ENCODE results near the gene SCAMP1.

Gene SCAMP1

DNA sequence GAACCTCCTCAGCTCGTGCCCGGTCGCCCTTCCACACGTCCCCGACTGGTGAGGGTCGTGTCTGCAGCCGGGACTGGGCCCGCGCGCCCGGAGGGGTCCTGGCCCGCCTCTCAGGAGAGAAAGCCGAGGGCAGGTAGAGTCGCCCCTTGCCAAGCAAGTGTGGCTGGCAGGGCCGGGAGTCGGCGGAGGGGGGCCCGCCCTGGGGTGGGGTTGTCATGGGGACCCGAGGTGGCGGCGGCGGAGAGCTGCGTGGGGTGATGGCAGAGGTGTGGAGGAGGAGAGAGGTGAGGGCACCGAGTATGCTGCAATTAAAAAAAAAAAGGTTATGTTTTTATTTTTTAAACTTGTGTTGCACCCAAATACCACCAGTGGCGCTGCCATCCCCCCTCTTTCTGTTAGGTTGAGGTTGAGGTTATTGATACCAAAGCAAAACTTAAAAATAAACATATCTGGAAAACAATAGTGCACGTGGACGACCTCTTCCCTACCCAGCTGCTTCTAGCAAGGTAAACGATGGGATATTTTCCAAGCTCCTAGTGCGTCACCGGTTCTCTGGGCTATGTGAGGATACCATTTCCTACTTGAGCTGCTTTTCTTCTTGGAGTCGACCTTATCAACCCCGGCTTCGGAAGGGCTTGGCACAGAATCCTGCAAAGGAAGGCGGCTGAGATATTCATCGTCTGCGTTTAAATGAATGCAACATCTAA lies 660 bp downstream of the SCAMP1 start:
- POLR2A ChIA-PET: interaction anchor here (0.6 to 2.2 kb wide), 8 partner anchors 12 to 623 kb away, joined by 3 to 38 read pairs (median 3); partner anchors contain the start of genes AP3B1 and LHFPL2
- no peaks in the 10 kb centered on the region for H3K9me3 ChIP-seq (ENCODE audit: control insufficient read depth, insufficient read depth, low read depth, low read length)
- TF ChIP-seq HOXD13 (CRISPR knock-in tag; IDR thresholded peaks at IDR 0.05; ENCODE audit: borderline replicate concordance) (no peak), GLIS2 (tag by site-specific recombination; IDR thresholded peaks at IDR 0.05) (peak; percentile 98), ZBTB8A (tag by site-specific recombination; IDR thresholded peaks at IDR 0.05) (peak; percentile 54; the same call in 1 of the 2 replicates), ZIC2 (tag by site-specific recombination; IDR thresholded peaks at IDR 0.05) (peak; percentile 44; the same call in 1 of the 2 replicates), YY2 (tag by site-specific recombination; IDR thresholded peaks at IDR 0.05) (no peak), ZNF184 (tag by site-specific recombination; IDR thresholded peaks at IDR 0.05) (no peak), ZBTB48 (tag by site-specific recombination; IDR thresholded peaks at IDR 0.05) (no peak; the same call in 1 of the 2 replicates), ZBTB17 (tag by site-specific recombination; IDR thresholded peaks at IDR 0.05) (peak; percentile 61), WT1 (tag by site-specific recombination; IDR thresholded peaks at IDR 0.05) (no peak), ZNF311 (tag by site-specific recombination; IDR thresholded peaks at IDR 0.05; ENCODE audit: borderline replicate concordance) (no peak), ZNF416 (tag by site-specific recombination; IDR thresholded peaks at IDR 0.05) (no peak), ZNF426 (tag by site-specific recombination; IDR thresholded peaks at IDR 0.05) (no peak), ZNF596 (tag by site-specific recombination; IDR thresholded peaks at IDR 0.05) (no peak), ZNF138 (tag by site-specific recombination; IDR thresholded peaks at IDR 0.05; ENCODE audit: borderline replicate concordance) (no peak), ZNF174 (tag by site-specific recombination; IDR thresholded peaks at IDR 0.05) (no peak), ZBTB21 (tag by site-specific recombination; IDR thresholded peaks at IDR 0.05) (no peak), ZFP37 (tag by site-specific recombination; IDR thresholded peaks at IDR 0.05) (peak; percentile 48; the same call in 1 of the 2 replicates), ZNF521 (tag by site-specific recombination; IDR thresholded peaks at IDR 0.05) (no peak), ZNF621 (tag by site-specific recombination; IDR thresholded peaks at IDR 0.05) (no peak), ZNF548 (tag by site-specific recombination; IDR thresholded peaks at IDR 0.05) (no peak), GLIS1 (tag by site-specific recombination; IDR thresholded peaks at IDR 0.05) (peak; percentile 99), ZNF146 (tag by site-specific recombination; IDR thresholded peaks at IDR 0.05) (no peak), ZNF660 (tag by site-specific recombination; IDR thresholded peaks at IDR 0.05) (0 out of 2 replicates have a peak, but pooled peaks have one; percentile 22)
- TF ChIP-seq, protein P1, sequence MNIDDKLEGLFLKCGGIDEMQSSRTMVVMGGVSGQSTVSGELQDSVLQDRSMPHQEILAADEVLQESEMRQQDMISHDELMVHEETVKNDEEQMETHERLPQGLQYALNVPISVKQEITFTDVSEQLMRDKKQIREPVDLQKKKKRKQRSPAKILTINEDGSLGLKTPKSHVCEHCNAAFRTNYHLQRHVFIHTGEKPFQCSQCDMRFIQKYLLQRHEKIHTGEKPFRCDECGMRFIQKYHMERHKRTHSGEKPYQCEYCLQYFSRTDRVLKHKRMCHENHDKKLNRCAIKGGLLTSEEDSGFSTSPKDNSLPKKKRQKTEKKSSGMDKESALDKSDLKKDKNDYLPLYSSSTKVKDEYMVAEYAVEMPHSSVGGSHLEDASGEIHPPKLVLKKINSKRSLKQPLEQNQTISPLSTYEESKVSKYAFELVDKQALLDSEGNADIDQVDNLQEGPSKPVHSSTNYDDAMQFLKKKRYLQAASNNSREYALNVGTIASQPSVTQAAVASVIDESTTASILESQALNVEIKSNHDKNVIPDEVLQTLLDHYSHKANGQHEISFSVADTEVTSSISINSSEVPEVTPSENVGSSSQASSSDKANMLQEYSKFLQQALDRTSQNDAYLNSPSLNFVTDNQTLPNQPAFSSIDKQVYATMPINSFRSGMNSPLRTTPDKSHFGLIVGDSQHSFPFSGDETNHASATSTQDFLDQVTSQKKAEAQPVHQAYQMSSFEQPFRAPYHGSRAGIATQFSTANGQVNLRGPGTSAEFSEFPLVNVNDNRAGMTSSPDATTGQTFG (tag by site-specific recombination; IDR thresholded peaks at IDR 0.05; ENCODE audit: borderline replicate concordance): no peak
- TF ChIP-seq, protein P2, sequence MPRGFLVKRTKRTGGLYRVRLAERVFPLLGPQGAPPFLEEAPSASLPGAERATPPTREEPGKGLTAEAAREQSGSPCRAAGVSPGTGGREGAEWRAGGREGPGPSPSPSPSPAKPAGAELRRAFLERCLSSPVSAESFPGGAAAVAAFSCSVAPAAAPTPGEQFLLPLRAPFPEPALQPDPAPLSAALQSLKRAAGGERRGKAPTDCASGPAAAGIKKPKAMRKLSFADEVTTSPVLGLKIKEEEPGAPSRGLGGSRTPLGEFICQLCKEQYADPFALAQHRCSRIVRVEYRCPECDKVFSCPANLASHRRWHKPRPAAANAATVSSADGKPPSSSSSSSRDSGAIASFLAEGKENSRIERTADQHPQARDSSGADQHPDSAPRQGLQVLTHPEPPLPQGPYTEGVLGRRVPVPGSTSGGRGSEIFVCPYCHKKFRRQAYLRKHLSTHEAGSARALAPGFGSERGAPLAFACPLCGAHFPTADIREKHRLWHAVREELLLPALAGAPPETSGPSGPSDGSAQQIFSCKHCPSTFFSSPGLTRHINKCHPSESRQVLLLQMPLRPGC (tag by site-specific recombination; IDR thresholded peaks at IDR 0.05): no peak
- TF ChIP-seq, protein P3, sequence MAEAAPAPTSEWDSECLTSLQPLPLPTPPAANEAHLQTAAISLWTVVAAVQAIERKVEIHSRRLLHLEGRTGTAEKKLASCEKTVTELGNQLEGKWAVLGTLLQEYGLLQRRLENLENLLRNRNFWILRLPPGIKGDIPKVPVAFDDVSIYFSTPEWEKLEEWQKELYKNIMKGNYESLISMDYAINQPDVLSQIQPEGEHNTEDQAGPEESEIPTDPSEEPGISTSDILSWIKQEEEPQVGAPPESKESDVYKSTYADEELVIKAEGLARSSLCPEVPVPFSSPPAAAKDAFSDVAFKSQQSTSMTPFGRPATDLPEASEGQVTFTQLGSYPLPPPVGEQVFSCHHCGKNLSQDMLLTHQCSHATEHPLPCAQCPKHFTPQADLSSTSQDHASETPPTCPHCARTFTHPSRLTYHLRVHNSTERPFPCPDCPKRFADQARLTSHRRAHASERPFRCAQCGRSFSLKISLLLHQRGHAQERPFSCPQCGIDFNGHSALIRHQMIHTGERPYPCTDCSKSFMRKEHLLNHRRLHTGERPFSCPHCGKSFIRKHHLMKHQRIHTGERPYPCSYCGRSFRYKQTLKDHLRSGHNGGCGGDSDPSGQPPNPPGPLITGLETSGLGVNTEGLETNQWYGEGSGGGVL (tag by site-specific recombination; IDR thresholded peaks at IDR 0.05): peak; percentile 70
- TF ChIP-seq, protein P4, sequence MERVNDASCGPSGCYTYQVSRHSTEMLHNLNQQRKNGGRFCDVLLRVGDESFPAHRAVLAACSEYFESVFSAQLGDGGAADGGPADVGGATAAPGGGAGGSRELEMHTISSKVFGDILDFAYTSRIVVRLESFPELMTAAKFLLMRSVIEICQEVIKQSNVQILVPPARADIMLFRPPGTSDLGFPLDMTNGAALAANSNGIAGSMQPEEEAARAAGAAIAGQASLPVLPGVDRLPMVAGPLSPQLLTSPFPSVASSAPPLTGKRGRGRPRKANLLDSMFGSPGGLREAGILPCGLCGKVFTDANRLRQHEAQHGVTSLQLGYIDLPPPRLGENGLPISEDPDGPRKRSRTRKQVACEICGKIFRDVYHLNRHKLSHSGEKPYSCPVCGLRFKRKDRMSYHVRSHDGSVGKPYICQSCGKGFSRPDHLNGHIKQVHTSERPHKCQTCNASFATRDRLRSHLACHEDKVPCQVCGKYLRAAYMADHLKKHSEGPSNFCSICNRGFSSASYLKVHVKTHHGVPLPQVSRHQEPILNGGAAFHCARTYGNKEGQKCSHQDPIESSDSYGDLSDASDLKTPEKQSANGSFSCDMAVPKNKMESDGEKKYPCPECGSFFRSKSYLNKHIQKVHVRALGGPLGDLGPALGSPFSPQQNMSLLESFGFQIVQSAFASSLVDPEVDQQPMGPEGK (tag by site-specific recombination; IDR thresholded peaks at IDR 0.05): peak; percentile 78
- TF ChIP-seq, protein P5, sequence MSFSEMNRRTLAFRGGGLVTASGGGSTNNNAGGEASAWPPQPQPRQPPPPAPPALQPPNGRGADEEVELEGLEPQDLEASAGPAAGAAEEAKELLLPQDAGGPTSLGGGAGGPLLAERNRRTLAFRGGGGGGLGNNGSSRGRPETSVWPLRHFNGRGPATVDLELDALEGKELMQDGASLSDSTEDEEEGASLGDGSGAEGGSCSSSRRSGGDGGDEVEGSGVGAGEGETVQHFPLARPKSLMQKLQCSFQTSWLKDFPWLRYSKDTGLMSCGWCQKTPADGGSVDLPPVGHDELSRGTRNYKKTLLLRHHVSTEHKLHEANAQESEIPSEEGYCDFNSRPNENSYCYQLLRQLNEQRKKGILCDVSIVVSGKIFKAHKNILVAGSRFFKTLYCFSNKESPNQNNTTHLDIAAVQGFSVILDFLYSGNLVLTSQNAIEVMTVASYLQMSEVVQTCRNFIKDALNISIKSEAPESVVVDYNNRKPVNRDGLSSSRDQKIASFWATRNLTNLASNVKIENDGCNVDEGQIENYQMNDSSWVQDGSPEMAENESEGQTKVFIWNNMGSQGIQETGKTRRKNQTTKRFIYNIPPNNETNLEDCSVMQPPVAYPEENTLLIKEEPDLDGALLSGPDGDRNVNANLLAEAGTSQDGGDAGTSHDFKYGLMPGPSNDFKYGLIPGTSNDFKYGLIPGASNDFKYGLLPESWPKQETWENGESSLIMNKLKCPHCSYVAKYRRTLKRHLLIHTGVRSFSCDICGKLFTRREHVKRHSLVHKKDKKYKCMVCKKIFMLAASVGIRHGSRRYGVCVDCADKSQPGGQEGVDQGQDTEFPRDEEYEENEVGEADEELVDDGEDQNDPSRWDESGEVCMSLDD (tag by site-specific recombination; IDR thresholded peaks at IDR 0.05): peak; percentile 70

More for the DNA sequence above, 660 bp downstream of the SCAMP1 start:
- H3K27ac ChIP-seq (ENCODE audit: extremely low read depth, low read depth, low read length): peak overlapping the region; percentile 95
- 0 out of 2 replicates have a peak, but pooled peaks cover 4% of the 10 kb centered on the region for H3K4me1 ChIP-seq (ENCODE audit: control insufficient read depth, insufficient read depth, low read length)
- CTCF ChIA-PET: interaction anchor here (0.7 to 2.1 kb wide), 9 partner anchors 12 to 216 kb away, joined by 3 to 9 read pairs (median 5); partner anchors contain the start of gene AP3B1
- H3K4me3 ChIP-seq (ENCODE audit: low read depth, low read length): peak overlapping the region; percentile 93
- peaks cover 0 to 4% of the 10 kb centered on the region in 2 experiments; a peak in 1 of 3 replicates for H3K36me3 ChIP-seq (ENCODE audit: control insufficient read depth in 2 of 2, insufficient read depth in 1 of 2, low read length in 2 of 2)
